A172 (cell line): ENCODE data around the gene FNDC10. TPM values are rescaled to one million over a fixed set of nuclear protein-coding genes. Genes with fewer than 3 reads are reported as not detected.

Experiments used
- DNase-seq: peaks from one replicate; pipeline ENCODE4 v3.0.0-alpha.2; 2015; ENCODE audit warnings: low spot score
- total RNA-seq: library from RNA; depleted of rRNA; stranded (reverse); fragments of >200 nt; shearing (Covaris generic); gene quantifications from 2 replicates; pipeline ENCODE4 v1.2.3, GENCODE V29; 2014; rRNA removed

The FNDC10 gene
- total RNA-seq, 1 experiment from 2014 or later: not detected

- no peak for DNase-seq
Observed at GRCh38 chr1:1548591-1548990, 51.3 kb downstream of the FNDC10 start.

Other genes with a start within 250 kb of the FNDC10 start
- gene MXRA8, start 241.6 kb downstream of the FNDC10 start, total RNA-seq: 0.24 TPM in 1 of 2 replicates, not detected in the other
- gene AURKAIP1, start 224.9 kb downstream of the FNDC10 start, total RNA-seq: 120 and 123 TPM in 2 replicates
- gene CCNL2, start 200.8 kb downstream of the FNDC10 start, total RNA-seq: 35.6 and 43.2 TPM in 2 replicates
- gene MRPL20, start 192.8 kb downstream of the FNDC10 start, total RNA-seq: 117 and 151 TPM in 2 replicates
- 0.12 TPM in 1 of 2 replicates, not detected in the other for gene ANKRD65, start 178.9 kb downstream of the FNDC10 start, total RNA-seq
- 0.91 and 2.0 TPM in 2 replicates for gene VWA1, start 164.4 kb downstream of the FNDC10 start, total RNA-seq
- not detected in 2 replicates for gene ATAD3C, start 150.4 kb downstream of the FNDC10 start, total RNA-seq
- gene ATAD3B, start 128.4 kb downstream of the FNDC10 start, total RNA-seq: 8.0 and 12.0 TPM in 2 replicates
- gene ATAD3A, start 88.0 kb downstream of the FNDC10 start, total RNA-seq: 16.4 and 19.2 TPM in 2 replicates
- not detected in 2 replicates for gene TMEM240, start 59.5 kb downstream of the FNDC10 start, total RNA-seq
- gene SSU72, start 25.3 kb downstream of the FNDC10 start, total RNA-seq: 49.7 and 56.2 TPM in 2 replicates
- gene MIB2, start 15.4 kb upstream of the FNDC10 start, total RNA-seq: 13.9 and 19.4 TPM in 2 replicates
- gene MMP23B, start 32.0 kb upstream of the FNDC10 start, total RNA-seq: 3.9 TPM in 1 of 2 replicates, not detected in the other
- 9.0 and 9.6 TPM in 2 replicates for gene CDK11B, start 58.9 kb upstream of the FNDC10 start, total RNA-seq
- gene SLC35E2B, start 92.7 kb upstream of the FNDC10 start, total RNA-seq: 5.2 and 6.8 TPM in 2 replicates
- 6.6 and 9.8 TPM in 2 replicates for gene CDK11A, start 124.2 kb upstream of the FNDC10 start, total RNA-seq
- 28.4 and 31.5 TPM in 2 replicates for gene NADK, start 178.3 kb upstream of the FNDC10 start, total RNA-seq